ENCODE measurements around the gene SLC16A9.
"Not testable (repeated sequence)": the region's sequence is repeated elsewhere in the genome, so short reads cannot be mapped to it uniquely, and the experiment has no call there.

Gene SLC16A9

GRCh38 chr10:59674215-59674836, 35.3 kb downstream of the SLC16A9 start:
- DNase-seq = no peak

- no peak for DNase-seq
Measured at GRCh38 chr10:59672150-59672875, 37.3 kb downstream of the SLC16A9 start.

GRCh38 chr10:59670269-59670668, 39.4 kb downstream of the SLC16A9 start:
- DNase-seq = no peak

GRCh38 chr10:59668096-59668495, 41.6 kb downstream of the SLC16A9 start:
- DNase-seq = peak; percentile 84 to 89

GRCh38 chr10:59666310-59666709, 43.3 kb downstream of the SLC16A9 start:
- no peak for DNase-seq

GRCh38 chr10:59663213-59663612, 46.4 kb downstream of the SLC16A9 start:
- not testable (repeated sequence) for DNase-seq

DNA sequence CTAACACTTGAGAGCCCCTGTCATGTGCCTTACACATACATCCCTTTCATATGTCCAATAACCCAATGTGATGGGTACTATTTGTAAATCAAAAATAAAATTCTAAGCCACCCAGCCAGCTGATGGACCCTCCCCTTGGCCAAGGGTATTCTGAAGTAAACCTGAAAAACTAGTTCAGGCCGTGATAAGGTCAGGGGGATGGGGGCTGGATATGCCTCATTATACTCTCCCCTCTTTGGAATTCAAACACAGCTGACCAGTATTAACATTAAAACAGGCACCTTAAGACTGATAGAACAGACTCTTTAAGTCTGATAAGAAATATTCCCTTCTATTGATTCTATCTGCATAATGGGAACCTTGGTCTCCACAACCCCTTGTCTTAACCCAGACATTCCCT, 51.9 kb downstream of the SLC16A9 start:
- no peak for DNase-seq

DNA sequence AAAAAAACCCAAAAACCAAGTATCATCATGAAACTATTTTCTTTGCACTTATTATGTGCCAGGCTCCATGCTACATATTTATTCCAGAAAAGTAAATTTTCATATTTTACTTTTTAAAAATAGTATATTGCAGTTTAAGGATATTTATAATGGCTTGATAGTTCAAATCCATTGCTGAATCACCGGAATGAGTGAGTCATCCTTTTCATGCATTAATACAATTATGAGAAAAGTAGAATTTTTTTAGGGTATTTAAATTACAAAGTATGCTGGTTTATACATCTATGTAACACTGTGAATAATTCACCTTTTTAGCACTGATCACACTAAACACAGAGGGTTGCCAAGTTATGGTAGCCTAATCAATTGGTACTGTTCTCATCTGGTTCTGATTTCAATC, 54.3 kb downstream of the SLC16A9 start:
- no peak for DNase-seq

DNA sequence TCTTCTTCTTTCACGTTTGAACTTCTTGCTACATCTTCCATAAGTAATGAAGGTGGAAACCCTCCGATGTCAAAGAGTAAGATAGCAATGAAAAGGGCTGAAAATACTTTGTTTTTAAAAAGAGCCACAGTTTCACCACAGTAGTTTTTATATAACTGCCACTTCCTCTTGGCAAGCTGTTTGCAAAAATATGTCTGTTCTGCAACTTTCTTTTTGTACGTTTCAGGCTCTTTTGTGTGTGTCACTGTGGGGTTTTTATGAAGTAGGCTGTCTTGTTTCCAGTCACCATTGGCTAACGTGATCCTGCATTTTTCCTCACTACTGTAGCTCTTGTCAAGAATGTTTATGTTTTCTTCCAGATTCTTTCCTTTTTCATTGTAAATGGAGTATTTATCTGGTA, 55.6 kb downstream of the SLC16A9 start:
- DNase-seq = no peak

DNA sequence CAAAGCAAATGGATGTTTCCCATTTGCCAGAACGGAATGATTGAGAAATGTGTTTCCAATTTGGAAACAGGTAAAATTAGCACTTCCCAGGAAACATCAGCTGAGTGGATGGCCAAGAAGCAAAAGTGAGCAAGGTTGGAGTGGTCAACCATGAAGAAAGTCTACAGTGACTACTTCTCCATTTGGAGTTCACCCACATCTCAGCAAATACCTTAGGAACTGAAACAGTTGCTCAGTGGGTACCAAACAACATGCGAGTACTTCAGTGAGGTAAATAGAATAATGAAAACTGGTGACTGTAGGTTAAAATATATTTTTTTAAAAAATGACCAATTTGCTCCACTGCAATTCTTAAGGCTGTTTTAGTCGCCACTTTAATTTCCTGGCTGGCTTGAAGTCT, 57.7 kb downstream of the SLC16A9 start:
- DNase-seq = no peak

DNA sequence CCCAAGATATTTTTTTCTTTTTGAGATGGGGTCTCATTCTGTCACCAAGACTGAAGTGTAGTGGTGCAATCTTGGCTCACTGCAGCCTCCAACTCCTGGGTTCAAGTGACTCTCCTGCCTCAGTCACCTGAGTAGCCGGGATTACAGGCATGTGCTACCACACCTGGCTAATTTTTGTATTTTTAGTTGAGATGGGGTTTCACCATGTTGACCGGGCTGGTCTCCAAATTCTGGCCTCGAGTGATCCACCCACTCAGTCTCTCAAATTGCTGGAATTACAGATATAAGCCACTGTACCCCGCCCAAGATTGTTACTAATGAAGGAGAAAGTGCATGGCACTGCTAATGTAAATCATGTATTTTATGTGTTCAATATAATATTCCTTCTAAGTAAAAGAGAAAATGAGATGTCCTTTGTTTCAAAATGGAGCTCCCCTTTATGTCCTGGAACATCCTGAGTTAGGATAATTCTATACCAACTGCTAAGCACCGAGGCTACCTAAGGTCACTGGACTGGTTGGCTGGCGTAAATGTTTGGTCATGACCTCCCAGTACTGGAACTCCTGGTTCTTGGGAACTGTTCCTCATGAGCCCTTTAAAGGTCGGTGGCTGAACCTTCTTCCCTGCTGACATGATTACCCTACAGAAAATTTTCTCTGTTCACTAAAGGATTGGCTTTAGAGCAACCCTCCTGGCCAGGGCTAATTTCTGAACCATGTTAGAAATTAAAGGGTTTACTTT, 59.9 kb downstream of the SLC16A9 start:
- DNase-seq = no peak

DNA sequence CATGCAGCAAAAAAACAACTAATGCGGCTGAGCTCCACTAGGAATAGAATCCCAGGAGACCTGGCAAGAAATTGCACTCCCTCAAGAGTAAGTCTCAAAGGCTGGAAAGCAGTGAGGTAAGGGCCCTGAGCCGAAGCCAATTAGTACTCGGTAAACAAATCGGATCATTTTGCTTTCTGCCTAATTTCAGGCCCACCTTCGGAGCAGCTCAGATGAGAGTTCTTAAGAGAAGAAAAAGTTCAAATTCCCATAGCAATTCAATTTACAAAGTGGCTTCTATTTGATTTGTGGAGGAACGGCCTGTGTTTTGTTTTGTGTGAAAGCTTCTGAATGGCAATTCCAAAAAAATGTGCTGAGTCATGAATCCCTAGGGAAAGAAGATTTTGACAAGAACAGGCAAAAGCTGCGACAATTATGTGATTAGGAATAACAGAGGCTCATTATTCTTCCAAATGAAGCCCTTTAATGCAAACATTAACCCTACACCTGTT, 60.9 kb downstream of the SLC16A9 start:
- DNase-seq = peak; percentile 7 to 22

GRCh38 chr10:59644841-59645240, 64.8 kb downstream of the SLC16A9 start:
- DNase-seq = no peak

GRCh38 chr10:59641688-59642087, 68.0 kb downstream of the SLC16A9 start:
- not testable (repeated sequence) for DNase-seq

DNA sequence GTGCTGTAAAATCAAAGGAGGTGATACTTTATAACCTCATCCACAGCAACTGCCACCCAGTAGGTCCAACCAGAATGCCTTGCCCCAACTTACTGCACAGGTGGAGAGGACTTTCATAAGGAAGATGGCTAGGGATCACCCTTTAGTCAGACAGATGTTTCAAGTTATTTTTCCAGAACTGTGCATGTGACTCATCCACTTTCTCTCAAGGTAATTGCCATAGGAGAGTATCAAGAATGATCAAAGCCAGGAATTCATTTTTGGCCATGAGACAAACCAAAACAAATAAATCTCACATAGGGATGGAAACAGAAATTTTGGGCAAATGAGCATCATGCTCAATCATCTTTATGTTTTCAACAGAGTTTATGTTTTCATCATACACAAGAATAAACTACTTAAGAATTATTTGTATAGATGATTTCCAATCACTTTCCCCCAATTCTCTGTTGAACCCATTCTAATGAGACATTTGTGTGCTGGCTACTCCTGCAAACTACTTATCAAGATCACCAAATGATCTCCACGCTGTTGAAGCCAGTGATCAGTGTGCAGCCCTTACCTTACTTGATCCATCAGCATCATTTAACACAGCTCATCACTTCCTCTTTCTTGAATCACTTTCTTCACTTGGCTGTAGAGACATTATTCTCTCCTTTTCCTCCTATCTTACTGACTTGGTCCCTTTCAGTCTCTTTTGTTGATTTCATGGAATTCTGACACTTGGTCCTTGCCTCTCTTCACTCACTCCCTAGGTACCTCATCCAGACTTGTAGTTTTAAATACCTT, 74.0 kb downstream of the SLC16A9 start:
- DNase-seq = no peak

- DNase-seq = no peak
Measured at GRCh38 chr10:59634102-59634501, 75.5 kb downstream of the SLC16A9 start.

DNA sequence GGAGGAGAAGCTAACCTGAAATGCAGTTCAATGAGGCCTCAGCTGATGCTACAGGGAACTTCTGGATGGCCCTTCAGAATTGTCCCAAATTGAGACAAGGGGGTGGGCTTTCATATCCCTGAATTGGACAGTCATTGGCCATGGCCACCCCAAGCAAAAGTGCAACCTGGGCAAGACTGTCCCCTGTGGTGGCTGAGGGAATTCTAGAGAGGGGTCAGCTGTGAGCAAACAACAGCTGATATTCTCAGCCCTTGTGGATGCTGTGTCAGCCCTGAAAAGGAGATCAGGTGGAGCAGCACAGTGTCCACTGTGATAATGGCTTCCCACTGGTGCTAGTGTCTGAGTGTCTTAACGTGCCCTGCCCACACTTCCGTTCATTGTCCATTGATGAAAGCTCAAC, 76.6 kb downstream of the SLC16A9 start:
- no peak for DNase-seq

DNA sequence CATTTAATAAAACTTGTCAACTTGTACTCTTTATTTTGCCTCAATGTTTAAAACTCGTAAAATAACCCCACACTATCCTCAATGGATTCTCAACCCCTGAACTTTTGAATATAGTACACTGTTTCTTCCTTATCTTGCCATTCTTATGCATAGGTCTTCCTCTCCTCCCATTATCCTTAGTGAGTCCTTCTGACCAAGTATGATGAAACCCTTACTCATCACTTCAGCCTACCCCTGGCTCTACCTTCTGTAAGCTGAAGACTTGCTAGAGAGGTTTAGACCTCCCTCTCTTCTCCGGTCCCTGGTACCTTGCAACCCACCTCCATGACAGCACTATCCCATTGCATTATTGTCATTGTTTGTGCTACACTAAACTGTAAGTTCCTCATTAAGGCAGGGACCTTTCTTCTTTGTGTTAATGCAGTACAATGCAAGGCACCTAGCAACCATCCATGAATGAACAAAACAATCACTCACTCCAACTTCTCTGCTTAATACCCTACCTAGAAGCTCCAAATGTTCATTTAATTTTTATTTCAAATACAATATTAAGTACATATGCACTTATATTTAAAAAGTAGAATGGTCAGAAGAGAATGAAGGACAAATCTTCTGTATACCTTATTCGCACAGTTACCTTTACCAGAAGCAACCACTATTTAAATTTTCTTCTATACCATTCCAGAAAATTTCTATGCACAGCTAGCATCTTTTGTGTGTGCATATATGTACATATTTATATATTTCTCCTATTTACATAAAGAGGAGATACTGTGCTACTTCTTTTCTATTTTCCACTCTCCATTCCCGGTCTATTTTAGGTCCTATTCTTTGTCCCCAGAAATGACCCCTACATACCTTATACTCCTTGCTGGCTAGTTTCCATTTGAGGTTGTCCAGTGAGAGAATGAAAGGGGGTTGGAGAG, 77.5 kb downstream of the SLC16A9 start:
- no peak for DNase-seq

- DNase-seq = no peak
Measured at GRCh38 chr10:59631237-59631636, 78.4 kb downstream of the SLC16A9 start.

- no peak for DNase-seq
Measured at GRCh38 chr10:59628965-59629364, 80.7 kb downstream of the SLC16A9 start.

DNA sequence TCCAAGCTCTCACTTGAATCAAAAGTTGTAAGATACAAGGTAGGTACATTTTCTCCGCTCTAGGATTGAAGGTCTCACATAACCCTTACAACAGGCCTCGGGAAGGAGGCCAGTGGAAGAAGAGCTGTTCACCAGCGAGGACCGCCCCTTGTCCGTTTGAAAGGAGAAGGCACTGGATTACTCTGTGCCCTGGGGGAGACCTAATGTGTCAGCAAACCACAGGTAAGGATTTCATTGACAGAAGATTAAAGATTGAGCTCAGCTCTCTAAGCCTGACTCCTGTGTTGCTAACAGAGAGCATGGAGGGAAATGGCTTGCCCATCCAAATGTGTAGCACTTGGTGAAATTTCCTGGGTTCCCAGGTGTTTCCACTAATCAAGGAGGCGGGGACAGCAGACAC, 81.2 kb downstream of the SLC16A9 start:
- DNase-seq = no peak

Measured in NCI-H524 (cell line).